H1 (cell line): Measurements from ENCODE around the gene CDH11. TPM values are rescaled to one million over a fixed set of nuclear protein-coding genes. Genes with fewer than 3 reads are reported as not detected.

ENCODE experiments used
- CHD2 ChIP-seq: IDR thresholded peaks from 2 replicates; pipeline ENCODE4 v1.6.1; 2012; ENCODE audit warnings: low read length, improper control_type of control experiment
- CHD7 ChIP-seq: fragments of 300-600 bp; sonication (generic); IDR thresholded peaks from 2 replicates; pipeline ENCODE4 v1.7.1; 2012; ENCODE audit warnings: low read length, moderate library complexity, mild to moderate bottlenecking, inconsistent platforms; ENCODE audit not compliant: insufficient replicate concordance
- CTBP2 ChIP-seq: IDR thresholded peaks from 2 replicates; pipeline ENCODE4 v1.7.0; 2011; ENCODE audit warnings: borderline replicate concordance, mild to moderate bottlenecking, moderate library complexity, mixed read lengths, low read length; ENCODE audit not compliant: insufficient read depth, insufficient read length
- RAD21 ChIP-seq, 2 experiments: IDR thresholded peaks in 1 of 2; conservative IDR thresholded peaks in 1 of 2; 2 replicates each; pipeline ENCODE4 v1.6.1; 2011; ENCODE audit warnings: low read depth in 2 of 2, low read length in 2 of 2, improper control_type of control experiment in 1 of 2, inconsistent platforms in 1 of 2, mild to moderate bottlenecking in 1 of 2, moderate library complexity in 1 of 2
- SIRT6 ChIP-seq: IDR thresholded peaks from one replicate; pipeline ENCODE4 v1.7.1; 2012; ENCODE audit warnings: low read length, inconsistent platforms
- SP1 ChIP-seq: IDR thresholded peaks from 2 replicates; pipeline ENCODE4 v1.6.1; 2011; ENCODE audit warnings: low read depth, low read length
- polyA plus RNA-seq, 7 experiments: library from polyadenylated mRNA; depleted of rRNA in 3 of 7; stranded (reverse) in 5 of 7; unstranded in 2 of 7; fragments of >200 nt in 5 of 7; fragments of 200-250 nt in 2 of 7; gene quantifications; 1 replicate in 5 of 7; 2 replicates in 1 of 7; 4 replicates in 1 of 7; pipeline versions ENCODE4 v1.2.1 to v1.2.3, GENCODE V29; 2011 to 2013; ENCODE audit warnings: missing spikeins in 2 of 7, mixed read lengths in 2 of 7
- total RNA-seq: library from RNA; stranded (reverse); fragmentation: NEBNext Ultra II Directional; extraction: Animal tissue kit (Norgen Biotek cat#: 25700); gene quantifications from 2 replicates; pipeline ENCODE4 v1.2.1, GENCODE V29; 2021

The CDH11 gene
- total and polyA plus RNA-seq, 2 of the 8 experiments (the other 6 are each of a cell fraction or from before 2014, with no cell fraction given): 3.3 to 8.4 TPM

- TF ChIP-seq CHD7 (no peak), SIRT6 (no peak), CTBP2 (no peak), RAD21 (IDR thresholded peaks at IDR 0.05 in 1 of 2, conservative IDR thresholded peaks at IDR 0.05 in 1 of 2; ENCODE audit: low read depth in 2 of 2, low read length in 2 of 2) (no peak), CHD2 (no peak), SP1 (no peak)
Observed at GRCh38 chr16:65041667-65042066, 80.2 kb downstream of the CDH11 start (continued).
